NOMO-1 treated with DMSO at 0.1 percent for 48 hours (cell line): ENCODE measurements around the gene HOXD11.

Experiments used
- DNase-seq: peaks from one replicate; lab custom pipeline; 2025; ENCODE audit not compliant: unreplicated experiment; lab: John Stamatoyannopoulos, UW

Gene HOXD11

DNA sequence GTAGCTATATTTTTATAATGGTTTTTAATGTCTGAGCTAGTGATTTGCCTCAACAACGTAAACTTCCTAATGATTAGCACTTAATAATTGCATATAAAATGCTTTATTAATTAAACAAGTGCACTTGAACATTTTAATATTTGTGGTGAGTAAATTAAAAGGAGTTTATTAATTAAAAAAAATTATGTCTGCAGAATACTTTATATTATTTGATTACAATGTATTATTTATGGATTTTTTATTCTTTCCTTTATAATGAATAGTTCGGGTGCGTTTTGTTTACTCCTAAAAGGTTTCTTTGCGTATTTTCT, 24.7 kb downstream of the HOXD11 start:
- no peak for DNase-seq

DNA sequence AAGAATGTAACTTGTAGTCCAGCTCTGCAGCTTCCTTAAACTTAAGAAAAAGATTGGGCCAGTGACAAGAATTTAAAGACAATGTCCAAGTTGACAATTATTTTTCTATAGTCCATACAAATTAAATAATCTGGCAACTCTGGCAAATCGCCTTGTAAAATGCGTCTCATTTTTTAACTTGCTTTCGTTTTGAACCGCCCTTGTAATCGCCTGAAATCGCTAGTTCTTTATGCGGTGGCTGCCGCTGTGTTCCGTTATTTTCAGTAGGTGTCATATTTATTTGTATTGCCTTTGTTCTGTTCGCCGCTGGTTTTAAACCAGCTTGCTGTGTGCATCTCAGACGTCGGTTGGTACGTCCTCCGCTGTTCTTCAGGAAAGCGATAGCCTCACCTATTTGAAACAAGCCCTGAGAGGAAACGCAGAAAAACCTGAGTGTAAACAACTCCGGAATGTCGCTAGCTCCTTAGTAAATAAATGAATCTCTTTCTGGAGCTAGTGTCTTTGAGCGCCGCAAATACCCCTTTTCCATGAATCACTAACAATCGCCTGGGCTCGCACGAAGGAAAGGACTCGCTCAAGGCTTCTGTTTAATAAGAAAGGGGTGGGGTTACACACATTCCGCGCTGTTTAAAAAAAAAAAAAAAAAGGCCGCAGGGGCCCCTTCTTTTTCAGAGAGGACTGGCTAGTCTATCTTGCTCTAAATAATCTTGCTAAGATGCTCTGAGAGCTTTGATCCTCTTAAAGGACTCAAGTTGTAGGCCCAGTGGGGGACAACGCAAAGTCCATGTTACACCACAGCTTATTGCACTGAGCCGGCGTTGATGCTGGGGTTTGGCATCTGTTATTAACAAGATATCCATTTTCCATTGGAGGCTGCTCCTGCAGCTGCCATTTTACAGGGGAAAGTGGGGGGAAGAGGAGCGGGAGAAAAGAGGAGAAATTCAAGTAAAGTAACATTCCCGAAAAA, 25.4 kb downstream of the HOXD11 start:
- no peak for DNase-seq

DNA sequence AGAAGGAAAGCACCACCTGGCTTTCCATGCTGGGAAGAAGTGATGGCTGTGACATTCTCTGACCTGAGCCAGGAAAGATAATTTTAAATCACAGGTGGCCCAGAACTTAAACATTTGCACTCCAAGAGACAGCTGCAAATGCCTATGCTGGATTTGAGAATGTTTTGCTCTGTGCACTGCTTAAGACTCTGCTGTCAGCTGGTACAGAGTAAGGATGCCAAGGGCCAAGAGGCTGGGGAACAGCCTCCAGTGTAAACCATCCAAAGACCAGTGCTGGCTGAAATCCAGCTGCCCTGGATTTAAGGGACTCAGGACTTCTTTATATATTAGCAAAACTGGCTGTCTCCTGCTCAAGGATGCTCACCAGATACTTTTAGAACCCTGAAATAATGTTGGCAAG, 26.3 kb downstream of the HOXD11 start:
- DNase-seq = no peak

DNA sequence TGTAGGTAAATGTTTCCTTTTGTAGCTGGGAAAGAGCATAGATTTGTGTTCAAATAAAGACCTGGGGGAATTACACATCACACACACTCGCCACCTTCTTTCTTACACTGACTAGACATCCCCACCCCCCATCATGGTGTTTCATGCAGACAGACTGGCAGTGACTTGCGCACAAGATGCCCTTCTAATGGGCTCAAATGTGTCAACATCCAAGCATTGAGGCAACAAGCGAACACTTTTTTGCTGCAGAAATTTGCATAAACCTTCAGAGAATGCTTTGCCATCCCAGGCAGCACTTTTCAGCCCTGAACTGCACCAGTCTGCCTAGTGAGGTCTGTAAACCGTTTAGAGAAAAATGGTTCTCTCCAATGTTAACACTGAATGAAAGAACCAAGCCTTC, 27.0 kb downstream of the HOXD11 start:
- DNase-seq = no peak

DNA sequence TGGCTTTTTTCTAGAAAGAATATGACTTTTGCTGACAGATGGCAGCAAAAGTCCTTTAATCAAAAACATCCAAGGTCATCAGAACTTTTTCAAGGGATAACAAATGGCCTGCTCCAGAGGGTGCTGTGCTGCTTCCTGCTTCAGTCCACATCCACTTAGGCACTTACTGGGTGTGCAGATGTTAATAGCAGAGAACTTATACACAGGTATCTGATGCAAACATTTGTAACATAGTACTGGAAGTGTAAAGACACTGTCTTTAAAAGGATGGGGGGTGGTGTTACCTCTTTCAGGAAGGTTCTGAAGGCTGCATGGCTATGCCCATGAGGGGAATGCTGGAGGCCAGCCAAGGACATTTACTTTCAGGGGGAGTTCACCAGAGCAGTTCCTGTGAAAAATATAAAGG, 28.0 kb downstream of the HOXD11 start:
- no peak for DNase-seq

DNA sequence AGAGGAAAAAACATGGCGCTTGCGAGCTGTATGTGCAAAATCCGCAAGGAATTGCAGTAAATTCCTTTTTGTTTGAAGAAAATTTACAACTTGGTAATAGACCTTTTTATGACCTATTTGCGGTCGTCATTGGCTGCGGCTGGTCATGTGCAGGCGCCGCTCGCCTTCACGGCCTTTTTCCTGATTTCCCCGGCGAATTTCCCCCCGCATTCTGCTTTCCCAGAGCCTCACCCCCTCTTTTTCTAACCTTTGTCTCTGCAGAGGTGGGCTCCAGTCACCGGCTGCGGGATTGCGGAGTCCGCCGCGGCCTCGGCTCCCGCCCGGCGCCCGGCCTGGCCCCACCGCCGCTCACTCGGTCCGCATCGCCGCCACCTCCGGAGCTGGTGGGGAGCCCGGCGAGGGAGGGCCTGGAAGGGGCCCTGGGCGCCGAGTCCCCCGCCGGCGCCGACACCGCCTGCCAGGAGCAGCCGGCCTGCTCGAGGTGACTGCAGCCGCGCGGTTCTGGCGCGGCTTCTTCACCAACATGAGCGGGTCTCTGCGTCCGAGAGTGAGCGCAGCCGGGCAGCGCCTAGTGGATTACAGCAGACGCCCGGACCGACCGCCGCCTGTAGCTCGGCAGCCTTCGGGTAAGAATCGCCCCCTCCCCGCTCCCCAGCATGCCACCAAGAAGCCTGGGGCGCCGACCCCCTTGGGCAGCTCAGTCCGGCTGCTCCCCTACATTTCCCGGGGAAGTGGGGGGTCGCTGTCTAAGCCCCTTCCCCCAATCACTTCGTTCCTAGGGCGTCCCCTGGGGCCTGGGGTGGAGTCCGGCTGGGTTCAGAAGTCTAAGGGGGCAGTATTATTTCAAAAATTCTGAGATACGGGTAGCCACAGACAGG, 29.5 kb downstream of the HOXD11 start:
- no peak for DNase-seq

DNA sequence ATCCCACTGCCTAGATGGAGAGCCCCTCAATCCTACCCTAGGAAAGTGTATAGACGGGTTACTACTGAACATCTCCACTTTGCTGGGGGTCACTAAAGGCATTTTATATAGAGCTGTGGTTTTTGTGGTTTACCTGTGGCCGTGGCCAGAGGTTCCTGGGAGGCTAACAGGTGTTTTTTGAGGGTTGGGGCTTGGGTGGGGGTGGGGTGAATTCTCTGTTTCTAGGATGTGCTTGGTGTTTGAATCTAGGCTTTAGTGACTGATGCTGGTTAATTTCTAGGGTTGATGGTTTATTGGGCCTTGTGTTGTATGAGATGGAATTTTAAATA, 30.1 kb downstream of the HOXD11 start:
- no peak for DNase-seq

DNA sequence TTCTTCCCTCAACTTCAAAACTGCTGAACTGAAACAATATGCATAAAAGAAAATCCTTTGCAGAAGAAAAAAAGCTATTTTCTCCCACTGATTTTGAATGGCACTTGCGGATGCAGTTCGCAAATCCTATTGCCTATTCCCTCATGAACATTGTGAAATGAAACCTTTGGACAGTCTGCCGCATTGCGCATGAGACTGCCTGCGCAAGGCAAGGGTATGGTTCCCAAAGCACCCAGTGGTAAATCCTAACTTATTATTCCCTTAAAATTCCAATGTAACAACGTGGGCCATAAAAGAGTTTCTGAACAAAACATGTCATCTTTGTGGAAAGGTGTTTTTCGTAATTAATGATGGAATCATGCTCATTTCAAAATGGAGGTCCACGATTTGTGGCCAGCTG, 30.8 kb downstream of the HOXD11 start:
- DNase-seq = no peak

DNA sequence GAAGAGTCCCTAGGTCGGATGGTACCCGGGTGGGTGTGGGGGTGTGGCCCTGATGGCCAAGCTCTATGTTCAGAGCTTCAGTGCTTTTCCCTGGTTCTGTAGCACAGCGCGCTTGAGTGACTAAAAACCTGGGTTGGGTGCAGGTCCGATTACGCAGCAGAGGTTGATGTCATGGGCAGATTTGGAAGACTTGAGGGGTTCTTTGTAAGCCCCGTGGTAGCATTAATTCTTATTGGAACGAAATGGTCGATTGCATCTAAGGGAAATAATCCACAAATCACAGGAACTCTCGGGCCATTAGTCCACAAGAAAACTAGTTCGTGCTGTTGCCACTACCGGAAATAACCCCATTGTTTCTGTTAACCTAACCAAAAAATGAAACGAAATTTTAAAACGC, 31.4 kb downstream of the HOXD11 start:
- DNase-seq = no peak

DNA sequence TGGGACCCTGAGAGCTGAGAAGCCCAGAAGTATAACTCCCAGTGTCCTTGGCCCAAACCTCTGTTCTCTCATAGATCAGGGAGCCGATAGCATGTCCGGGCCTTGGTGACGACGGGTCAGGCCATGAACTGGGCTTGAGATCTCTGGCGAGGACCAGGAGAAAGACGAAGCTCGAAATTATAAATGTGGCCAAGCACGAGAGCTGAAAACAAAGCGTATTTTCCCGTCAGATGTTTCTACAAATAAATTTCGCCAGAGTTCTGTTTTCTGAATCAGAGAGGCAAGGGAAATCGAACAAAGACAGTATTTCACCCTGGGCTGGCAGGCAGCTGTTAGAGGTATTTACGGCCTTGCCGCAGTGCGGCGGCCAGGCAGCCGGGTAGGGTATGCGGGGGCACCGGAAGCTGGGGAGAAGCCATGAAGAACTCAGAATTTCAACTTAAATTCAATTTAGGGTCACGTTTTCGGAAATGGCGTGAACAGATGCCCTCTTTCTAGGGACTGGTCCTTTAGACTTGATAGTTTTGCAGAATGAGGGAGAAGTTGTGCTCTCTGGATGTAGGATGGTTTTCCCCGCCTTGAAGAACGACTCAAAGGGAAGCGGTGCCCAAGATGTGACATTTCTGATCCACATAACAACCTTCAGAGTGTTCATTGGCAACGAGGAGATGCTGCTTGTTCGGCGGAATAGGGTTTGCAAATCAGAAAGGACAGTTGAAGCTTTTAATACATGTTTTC, 32.0 kb downstream of the HOXD11 start:
- DNase-seq = no peak

DNA sequence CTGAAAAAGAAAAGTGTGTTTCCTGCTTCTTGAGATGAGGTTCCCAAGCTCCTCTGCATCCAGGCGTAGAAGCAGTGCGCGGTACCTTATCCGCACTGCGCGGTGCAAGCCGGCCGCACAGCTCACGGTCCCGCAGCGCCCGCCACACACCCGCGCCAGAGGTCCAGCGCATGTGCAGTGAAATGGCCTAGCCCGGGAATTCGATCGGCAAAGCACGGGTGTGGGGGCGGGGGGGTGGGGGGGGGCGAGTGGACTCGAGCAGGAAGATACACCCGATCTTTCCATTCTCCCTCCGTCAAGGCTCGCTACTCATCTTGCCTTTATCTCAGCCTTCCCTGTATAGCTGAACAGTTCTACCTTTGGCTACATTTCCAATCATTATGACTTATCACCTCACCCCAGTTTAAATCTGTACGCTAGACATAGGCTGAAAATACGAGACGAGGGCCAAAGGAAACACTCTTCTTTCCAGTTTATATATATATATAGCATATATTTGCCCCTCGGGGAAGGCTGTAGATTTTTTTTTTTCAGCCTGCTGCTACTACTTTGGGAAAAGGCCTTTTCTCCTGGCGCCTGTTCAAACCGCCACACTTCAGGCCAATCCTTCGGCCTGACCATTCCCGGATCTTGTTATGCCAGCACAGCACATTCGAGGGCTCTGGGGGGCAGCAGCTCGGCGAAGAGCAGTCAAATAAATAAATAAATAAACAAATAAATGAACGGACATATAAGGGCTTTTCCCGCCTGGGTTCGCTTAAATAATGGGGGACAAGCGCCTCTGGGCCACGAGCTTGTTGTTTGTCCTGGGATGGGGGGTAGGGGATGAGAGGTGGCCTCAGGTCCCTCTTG, 32.8 kb downstream of the HOXD11 start:
- no peak for DNase-seq

DNA sequence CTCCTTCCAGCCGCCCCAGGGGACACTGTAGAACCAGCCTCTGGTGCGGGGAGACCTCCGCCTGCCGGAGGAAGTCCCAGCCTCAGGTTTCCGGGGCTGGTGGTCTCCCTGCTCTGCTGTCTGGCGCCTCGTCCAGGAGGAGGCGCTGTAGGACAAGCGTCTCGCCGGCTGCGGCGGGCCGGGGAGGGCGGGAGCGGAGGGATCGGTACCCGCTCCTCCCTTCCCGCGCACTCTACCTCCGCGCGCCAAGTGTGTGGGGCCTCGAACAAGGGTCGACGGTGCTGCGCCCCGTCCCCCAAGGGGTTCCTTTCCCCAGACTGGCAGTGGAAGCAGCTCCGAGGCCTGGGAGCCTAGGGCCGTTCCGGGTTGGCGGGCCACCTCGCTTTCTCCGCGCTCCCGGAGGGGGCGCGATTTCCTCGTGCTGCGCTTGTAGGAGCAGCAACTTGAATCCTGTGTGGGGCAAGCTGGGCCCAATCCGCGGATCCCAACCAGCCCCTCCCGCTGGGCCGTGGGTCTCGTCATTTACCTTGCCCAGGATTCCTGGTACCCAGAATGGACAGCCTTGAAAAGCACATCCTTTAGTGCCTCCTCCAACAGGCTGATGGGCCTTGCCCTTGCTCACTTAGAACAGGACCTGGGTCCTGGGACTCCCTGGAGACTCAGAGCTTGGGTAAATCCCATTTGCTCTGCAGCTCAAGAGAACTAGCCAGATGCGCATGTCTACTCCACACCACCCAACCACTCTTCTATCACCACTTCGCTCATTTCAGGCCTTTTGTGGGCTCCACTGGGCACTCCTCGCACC, 33.6 kb downstream of the HOXD11 start:
- peak; percentile 49 for DNase-seq

DNA sequence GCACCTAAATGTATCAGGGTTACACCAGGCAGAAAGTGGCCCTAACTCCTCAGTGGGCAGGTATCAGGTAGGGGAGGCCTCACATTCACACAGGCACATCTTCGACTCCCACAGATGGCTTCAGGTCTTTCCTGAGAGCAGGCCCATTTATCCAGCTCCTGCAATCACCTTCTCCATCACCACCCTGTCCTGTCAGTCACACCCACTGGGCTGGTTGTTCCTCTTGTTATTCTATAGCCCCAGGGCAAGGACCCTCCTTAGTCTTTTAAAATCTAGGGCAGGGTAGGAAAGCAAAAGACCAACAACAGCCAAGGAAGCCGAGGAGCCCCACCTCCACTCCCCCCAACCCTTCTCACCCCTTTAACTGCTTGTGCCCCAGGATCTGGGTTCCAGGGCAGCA, 35.2 kb downstream of the HOXD11 start:
- no peak for DNase-seq

DNA sequence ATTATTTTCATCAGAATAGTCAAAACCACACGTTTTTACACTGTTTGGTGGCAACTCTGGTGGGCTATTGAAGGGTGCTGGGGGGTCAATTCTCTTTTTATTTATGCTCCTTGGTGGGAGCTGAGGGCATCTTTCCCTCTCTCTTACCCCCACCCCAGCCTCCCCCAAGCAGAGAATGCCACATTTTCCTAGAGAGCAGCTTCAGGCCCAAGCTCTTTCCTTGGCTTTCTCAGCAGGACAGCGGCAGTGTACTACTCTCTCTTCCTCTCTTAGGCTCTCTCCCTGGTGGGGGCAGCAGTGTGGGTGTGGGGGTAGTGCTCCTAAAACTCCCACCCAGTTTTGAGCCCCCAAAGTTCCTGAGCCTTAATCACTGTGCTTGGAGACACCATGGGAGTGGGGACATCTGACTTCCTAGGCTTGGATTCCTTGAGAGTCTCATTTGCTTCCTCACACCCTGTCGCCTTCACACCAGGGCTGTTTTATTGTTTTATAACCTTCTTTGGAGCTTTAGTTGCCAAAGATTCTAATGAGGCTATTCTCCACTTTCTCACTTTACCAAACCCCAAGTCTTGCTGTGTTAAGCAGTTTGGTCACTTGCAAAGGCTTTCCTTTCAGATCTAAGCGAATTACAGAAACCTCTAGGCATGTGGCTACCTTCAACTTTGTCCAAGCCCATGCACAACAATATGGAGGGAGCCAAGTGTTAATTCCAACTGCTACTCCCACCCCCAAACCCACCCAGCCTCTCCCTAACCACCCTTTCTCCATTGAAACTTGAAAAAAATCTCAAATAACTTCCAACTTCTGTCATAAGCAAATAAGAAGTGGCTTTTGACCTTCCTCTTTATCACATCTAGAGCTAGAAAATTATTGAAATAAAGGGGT, 38.2 kb downstream of the HOXD11 start:
- DNase-seq = no peak

DNA sequence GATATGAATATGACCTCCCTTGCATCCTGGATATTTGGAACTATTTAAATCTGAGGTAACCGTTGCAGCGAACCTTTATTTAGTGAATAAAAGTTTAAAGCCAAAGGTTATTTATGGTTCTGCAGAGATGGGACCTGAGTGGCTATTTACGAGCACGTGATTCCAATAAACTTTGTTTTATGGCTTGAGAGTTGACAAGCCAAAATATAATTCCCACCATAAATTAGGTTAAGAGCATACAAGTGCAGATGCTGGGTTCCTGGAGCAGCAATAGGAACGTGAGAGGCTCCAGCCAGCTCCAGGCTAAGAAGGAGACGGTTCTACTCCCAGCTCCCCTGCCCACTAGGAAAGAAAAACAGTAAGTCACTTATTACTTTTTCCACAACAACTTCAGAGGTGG, 39.0 kb downstream of the HOXD11 start:
- DNase-seq = no peak

DNA sequence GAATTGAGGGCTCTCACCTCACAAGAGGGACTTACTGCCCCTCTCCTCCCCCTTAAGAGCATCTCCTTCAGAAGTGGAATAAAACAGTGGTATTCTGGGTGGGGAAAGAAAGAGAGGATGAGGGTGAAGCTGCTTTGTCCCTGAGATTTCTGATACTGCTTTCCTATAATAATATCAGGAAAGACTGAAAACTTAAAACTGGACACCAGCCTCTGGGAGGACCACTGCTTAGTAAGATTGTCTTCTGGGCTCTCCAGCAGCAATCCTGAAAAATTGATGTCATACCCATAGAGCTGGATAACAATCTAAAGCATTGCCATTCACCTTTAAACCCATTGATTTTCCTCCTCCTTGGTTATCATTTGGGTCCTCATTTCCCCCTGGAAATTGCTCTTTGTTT, 39.6 kb downstream of the HOXD11 start:
- DNase-seq = no peak

DNA sequence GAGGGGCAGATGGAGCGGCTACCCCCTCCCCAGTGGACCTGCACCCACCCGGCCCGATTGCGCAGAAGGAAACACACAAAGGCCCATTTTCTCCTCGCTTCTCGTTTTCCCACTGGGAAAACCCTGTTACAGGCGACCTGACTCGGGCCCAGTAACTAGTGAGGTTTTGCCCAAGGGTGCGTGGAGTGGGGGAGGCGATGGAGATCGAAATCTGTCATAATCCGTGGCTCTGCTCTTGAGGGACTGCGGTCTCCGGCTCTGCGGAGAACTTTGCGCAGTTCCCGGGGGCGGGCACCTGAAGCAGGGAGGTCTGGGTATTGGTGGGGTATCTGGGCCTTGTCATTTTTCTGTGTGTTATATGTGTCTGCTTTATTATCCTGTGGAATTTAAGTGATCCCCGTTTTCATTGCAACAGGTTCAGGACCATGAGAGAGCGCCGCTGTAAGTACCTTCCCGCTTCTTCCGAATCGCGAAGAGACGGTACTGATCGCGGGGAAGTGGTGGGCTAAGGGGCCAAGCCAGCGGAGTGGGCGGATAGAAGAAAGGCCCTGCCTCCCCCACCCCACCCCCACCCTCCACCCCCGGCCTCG, 40.2 kb downstream of the HOXD11 start:
- DNase-seq = no peak

DNA sequence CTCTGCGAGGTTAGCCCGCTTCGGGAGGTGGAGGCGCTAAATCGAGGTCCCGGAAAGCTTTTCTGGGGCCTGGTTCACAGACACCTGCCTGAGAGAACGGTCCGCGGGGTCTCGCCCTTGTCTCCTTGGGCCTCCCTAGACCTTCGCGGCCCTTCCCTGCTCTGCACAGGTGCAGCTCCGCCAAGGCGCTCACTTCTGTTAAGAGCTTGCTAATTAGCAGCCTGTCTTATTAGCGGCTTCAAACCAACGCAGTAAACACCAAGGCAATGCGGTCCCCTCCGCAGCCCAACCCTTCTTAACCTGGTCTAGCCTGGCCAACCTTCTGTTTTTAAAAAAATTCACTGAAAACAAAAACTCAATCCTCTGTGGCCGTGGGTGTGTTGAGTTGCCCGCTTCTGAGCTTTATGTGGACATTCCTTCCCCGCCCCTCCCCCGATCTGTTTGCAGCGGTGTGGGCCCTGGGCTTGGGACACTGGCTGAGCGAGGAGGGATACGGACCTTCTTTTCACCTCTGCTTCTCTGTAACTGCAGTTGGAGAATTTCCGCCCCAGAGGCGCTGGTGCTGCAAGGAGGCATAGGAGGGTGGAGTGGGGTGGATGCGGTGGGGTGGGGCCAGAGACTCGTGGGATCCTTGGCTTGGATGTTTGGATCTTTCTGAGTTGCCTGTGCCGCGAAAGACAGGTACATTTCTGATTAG, 40.9 kb downstream of the HOXD11 start:
- DNase-seq = no peak
